ENCODE measurements around the gene P2RX3. TPM values are rescaled to one million over a fixed set of nuclear protein-coding genes. Genes with fewer than 3 reads are reported as not detected.

The P2RX3 gene
- total RNA-seq, 1 donor, result not detected

GRCh38 chr11:57363131-57364080 is 25.3 kb downstream of the P2RX3 start:
- no peak overlapping the region for H3K4me3 ChIP-seq (ENCODE audit: low read depth, low read length)
- no peak for DNase-seq (ENCODE audit: low read depth)
- TF ChIP-seq CTCF (IDR thresholded peaks at IDR 0.05; ENCODE audit: insufficient read depth, low read length), result no peak

- TF ChIP-seq CTCF (IDR thresholded peaks at IDR 0.05; ENCODE audit: insufficient read depth, low read length), result no peak
- H3K4me3 ChIP-seq (ENCODE audit: low read depth, low read length), result no peak overlapping the region
- DNase-seq (ENCODE audit: low read depth), result no peak
Observed at GRCh38 chr11:57364851-57365660, 26.9 kb downstream of the P2RX3 start.

GRCh38 chr11:57368106-57368844 is 30.1 kb downstream of the P2RX3 start:
- no peak for TF ChIP-seq CTCF (IDR thresholded peaks at IDR 0.05; ENCODE audit: insufficient read depth, low read length)
- H3K4me3 ChIP-seq (ENCODE audit: low read depth, low read length), result no peak overlapping the region
- DNase-seq (ENCODE audit: low read depth), result no peak

- no peak overlapping the region for H3K4me3 ChIP-seq (ENCODE audit: low read depth, low read length)
- no peak for TF ChIP-seq CTCF (IDR thresholded peaks at IDR 0.05; ENCODE audit: insufficient read depth, low read length)
- no peak for DNase-seq (ENCODE audit: low read depth)
Observed at GRCh38 chr11:57368845-57369232, 30.7 kb downstream of the P2RX3 start.

- no peak overlapping the region for H3K4me3 ChIP-seq (ENCODE audit: low read depth, low read length)
- no peak for TF ChIP-seq CTCF (IDR thresholded peaks at IDR 0.05; ENCODE audit: insufficient read depth, low read length)
- peak; percentile 61 for DNase-seq (ENCODE audit: low read depth)
Observed at GRCh38 chr11:57370251-57370650, 32.1 kb downstream of the P2RX3 start.

- no peak overlapping the region for H3K4me3 ChIP-seq (ENCODE audit: low read depth, low read length)
- no peak for DNase-seq (ENCODE audit: low read depth)
- no peak for TF ChIP-seq CTCF (IDR thresholded peaks at IDR 0.05; ENCODE audit: insufficient read depth, low read length)
Observed at GRCh38 chr11:57370941-57371340, 32.8 kb downstream of the P2RX3 start.

All from fibroblast of the aortic adventitia (primary cell).